Body of pancreas (tissue), 4 donors: ENCODE data around the gene WFIKKN1.

Experiments
- POLR2A ChIP-seq, 3 donors: fragments of 450-650 bp; IDR thresholded peaks; one replicate each; pipeline ENCODE4 v1.6.1; 2016; ENCODE audit warnings: antibody characterized with exemption in 3 of 3, mild to moderate bottlenecking in 2 of 3
- TF ChIP-seq, protein P1 (sequence below), 7 experiments: fragments of 450-650 bp in 4 of 7; fragments of 200-600 bp in 3 of 7; sonication (generic) in 3 of 7; IDR thresholded peaks; one replicate each; pipeline ENCODE4 v1.5.1; 2016 to 2019; ENCODE audit warnings: antibody characterized with exemption in 7 of 7

DNA sequence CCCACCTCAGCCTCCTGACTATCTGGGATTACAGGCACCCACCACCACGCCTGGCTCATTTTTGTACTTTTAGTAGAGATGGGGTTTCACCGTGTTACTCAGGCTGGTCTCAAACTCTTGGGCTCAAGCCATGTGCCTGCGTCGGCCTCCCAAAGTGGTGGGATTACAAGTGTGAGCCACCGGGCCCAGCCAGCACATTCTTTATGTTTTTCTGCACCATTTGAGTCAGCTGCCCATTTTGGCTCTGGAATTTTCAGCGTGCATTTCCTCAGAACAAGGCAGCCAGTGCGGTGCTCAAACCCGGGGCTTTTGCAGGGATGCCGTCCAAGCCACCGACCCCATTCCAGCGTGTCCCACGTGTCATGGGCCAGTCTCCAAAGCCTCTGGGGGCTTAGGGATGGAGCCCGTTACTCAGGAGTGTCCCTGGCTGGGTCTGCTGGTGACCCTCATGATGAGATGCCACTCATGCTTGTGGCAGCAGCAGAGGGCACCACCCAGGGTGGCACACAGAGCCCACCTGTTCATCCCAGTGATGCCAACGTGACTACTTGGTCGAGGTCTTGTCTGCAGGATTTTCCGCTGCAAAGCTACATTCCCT, 44.6 kb upstream of the WFIKKN1 start:
- TF ChIP-seq, protein P1, sequence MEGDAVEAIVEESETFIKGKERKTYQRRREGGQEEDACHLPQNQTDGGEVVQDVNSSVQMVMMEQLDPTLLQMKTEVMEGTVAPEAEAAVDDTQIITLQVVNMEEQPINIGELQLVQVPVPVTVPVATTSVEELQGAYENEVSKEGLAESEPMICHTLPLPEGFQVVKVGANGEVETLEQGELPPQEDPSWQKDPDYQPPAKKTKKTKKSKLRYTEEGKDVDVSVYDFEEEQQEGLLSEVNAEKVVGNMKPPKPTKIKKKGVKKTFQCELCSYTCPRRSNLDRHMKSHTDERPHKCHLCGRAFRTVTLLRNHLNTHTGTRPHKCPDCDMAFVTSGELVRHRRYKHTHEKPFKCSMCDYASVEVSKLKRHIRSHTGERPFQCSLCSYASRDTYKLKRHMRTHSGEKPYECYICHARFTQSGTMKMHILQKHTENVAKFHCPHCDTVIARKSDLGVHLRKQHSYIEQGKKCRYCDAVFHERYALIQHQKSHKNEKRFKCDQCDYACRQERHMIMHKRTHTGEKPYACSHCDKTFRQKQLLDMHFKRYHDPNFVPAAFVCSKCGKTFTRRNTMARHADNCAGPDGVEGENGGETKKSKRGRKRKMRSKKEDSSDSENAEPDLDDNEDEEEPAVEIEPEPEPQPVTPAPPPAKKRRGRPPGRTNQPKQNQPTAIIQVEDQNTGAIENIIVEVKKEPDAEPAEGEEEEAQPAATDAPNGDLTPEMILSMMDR (IDR thresholded peaks at IDR 0.05) = no peak
- no peak for TF ChIP-seq POLR2A (IDR thresholded peaks at IDR 0.05)
